ENCODE measurements around the gene C21orf58.
"Not testable (repeated sequence)": the region's sequence is repeated elsewhere in the genome, so short reads cannot be mapped to it uniquely, and the experiment has no call there.

The C21orf58 gene

DNA sequence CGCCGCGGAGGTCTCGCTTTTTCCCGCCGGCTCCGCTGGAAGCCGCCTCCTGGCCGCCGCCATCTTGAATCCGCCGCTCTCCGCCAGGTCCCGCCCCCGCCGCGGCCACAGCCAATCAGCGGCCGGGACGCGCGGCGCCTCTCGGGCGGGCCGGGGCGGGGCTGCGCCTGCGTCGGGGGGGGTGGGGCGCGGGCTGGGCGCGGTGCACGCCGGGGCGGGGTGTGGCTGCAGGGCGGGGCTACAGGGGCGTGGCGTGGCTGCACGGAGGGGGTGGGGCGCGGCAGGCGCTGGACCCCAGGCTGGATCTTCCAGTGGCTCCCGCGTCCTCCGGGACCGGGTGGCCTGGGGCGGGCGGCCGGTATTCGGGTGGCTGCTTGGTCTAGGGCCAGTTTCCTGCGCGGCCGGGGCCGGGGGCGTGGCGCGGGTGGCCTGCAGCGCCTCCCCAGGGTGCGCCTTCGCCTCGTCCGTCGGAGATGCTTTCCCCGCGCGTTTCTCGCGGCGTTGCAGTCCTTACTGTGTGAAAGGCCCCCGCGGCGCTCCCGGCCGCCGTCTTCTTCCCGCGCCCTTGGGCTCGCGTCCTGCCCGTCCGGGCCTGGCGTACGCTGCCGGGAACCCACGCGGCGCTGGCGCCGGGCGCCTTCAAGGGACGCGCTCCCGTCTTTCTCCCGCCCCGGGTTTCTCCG is 861 bp upstream of the C21orf58 start:
- DNase-seq (ENCODE audit: low spot score) = peak; percentile 87

- DNase-seq (ENCODE audit: low spot score) = no peak
Measured at GRCh38 chr21:46323227-46323709, 402 bp downstream of the C21orf58 start.

DNA sequence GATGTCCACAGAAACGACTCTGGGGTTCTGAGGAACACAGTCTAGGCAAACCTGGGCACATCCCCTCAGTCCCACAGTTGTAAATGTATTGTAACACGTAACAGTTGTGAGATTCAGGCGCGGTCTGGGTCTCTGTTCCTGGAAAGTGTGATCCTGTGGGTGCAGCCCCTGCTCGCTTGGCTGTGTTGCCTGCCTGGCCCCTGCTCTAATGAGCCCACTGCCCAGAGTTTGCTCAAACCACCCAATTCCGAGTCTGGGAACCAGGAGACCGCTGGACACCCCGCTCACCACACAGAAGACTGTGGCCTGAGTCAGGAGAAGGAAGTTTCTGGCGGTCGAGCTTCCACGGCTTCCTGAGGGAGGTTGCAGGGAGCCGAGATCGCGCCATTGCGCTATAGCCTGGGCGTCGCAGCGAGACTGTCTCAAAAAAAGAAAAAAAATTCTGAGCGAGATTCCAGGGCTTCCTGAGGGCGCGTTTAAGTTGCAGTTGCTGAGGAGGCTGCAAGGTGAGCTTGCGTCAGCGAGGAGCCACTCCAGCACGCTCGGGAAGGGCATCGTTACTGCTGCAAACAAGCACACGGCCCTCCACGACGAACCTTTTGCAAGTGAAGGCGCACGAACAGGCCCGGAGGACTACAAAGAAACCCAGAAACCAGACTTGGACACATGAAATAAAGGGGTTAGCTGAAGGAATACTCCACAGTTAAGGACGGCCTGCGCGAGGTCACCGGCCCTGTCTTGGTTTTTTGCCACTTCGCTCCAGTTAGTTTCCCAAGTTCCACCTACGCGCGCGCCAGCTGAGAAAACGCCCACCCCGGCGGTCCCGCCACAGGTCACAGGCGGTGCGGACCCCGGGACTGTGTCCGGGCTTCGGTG is 1.1 kb downstream of the C21orf58 start:
- no peak for DNase-seq (ENCODE audit: low spot score)

DNA sequence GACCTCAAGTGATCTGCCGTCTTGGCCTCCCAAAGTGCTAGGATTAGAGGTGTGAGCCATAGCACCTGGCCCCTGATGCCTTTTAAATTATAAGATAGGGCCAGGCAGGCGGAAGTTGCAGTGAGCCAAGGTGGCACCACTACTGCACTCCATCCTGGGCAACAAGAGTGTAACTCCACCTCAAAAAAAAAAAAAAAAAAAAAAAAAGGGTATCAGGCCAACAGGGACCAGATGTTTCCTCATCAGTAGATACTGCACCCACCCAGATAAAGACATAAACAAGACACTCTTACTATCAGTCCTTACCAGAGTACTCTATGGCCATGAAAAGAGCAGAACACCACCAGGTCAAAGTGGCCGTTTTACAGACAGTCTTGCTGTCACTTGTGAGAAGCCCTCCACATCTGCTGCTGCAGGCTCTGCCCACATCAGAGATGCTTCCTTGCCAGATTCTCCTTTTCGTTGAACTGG is 3.3 kb downstream of the C21orf58 start:
- no peak for DNase-seq (ENCODE audit: low spot score)

DNA sequence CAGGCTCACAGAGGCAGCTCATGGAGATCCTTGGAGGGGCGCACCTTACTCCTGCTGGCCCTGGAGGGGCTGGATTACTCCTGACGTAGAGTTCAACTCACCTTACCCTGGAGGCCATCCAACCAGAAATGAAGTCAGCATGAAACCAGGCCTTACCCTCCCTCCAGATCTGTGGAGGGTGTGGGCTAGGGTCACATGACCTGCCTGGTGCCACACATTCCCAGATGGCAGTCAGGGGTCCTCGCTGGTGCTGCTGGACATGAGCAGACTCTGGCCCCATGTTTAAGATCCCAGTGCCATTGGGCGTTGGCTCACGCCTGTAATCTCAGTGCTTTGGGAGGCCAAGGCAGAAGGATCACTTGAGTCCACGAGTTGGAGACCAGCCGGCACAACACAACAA is 4.5 kb downstream of the C21orf58 start:
- no peak for DNase-seq (ENCODE audit: low spot score)

- no peak for DNase-seq (ENCODE audit: low spot score)
Measured at GRCh38 chr21:46318464-46318845, 5.2 kb downstream of the C21orf58 start.

DNA sequence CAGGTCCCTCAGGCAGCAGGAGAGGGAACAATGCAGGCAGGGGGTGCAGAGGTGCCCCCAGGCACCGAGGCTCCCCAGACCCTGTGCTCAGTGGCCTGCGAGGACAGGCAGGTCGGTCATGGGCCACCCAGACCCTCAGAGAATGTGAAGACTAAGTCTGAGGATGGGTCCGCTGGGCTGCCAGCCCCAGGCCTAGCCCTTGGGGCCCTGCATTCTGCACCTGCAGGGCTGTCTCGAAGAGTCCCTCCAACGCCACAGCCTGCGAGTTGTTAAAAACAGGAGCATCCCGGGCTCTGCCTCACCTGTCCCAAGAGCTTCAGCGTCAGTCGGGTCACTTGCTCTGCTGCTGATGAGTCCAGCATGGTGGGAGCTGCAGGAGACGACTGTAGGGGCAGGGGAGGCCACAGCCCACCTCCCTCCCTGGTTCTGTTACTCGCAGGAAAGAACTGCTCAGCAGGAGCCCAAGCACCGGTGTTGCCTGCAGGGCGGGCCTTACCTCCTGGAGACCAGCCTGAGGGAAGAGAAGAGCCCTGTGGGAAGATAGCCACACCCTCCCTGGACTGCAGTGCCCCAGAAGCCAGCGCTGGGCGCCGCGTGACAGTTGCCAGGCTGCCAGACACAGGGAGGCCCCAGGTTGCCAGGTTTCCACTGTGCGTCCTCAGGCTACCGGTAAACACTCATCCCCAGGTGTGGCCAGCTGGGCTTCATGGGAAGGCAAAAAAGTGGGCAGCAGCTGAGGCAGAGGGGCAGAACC is 5.8 kb downstream of the C21orf58 start:
- no peak for DNase-seq (ENCODE audit: low spot score)

DNA sequence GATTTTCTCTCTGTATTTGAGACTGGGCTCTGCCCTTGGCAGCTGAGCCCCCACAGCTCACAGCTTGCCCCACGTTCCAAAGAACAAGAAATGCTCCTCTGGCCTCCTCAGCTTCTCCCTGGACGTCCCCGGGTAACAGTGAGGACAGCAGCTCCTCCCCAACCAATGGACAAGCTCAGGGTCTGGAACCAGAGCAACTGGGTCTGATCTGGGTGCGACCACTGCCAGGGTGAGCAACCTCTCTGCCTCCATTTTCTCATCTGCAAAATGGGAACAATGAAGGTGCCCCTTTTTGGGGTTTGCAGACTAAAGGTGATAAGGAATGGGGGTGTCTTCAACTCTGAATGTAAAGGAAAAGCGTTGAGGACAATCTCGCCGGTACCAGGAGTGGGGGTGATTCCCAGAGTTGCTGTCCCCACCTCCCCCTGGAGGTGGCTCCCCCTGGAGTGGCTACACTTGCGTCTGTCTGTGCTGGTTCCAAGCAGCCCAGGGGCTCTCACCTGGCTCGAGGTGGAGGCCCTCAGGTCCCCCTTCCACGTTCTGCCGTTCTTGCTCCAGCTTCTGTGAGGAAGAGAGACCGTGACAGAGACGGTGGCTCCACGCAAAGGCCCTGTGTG is 6.9 kb downstream of the C21orf58 start:
- no peak for DNase-seq (ENCODE audit: low spot score)

DNA sequence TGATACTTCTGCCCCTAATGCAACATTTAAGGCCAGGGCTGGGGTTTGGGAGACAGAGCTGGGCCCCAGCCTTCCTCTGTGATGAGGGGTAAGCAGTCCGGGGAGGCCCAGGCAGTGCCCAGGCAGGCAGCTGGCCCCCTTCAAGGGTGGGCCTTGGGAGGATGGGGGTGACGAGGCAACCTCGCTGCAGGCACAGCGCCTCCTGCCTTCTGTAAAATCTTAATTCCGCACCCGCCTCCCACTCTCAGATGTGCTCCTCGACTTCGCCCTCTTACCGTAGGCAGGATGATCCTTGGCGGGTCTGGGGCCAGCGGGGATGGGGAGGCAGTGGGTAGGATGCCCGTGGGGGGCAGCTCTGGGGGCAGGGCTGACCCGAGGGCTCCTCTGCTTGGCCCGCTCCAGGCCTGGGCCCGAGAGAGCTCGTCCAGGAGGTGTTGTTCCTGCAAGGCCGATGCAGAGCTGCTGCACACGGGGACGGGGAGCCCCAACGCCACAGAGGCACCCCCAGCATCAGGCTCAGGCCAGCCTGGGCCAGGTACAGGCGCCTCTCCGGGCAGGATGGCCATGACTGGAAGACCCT is 9.1 kb downstream of the C21orf58 start:
- no peak for DNase-seq (ENCODE audit: low spot score)

- no peak for DNase-seq (ENCODE audit: low spot score)
Measured at GRCh38 chr21:46312949-46313348, 10.7 kb downstream of the C21orf58 start.

- no peak for DNase-seq (ENCODE audit: low spot score)
Measured at GRCh38 chr21:46311568-46311967, 12.1 kb downstream of the C21orf58 start.

DNA sequence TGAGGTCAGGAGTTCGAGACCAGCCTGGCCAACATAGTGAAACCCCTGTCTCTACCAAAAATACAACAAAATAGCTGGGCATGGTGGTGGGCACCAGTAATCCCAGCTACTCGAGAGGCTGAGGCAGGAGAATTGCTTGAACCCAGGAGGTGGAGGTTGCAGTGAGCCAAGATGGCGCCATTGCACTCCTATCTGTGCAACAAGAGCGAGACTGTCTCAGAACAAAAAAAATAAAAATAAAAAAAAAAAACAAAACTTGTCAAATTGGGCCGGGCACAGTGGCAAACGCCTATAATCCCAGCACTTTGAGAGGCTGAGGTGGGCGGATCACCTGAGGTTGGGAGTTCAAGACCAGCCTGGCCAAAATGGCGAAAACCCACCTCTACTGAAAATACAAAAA is 13.4 kb downstream of the C21orf58 start:
- not testable (repeated sequence) for DNase-seq (ENCODE audit: low spot score)

- DNase-seq (ENCODE audit: low spot score) = no peak
Measured at GRCh38 chr21:46308431-46308830, 15.2 kb downstream of the C21orf58 start.

DNA sequence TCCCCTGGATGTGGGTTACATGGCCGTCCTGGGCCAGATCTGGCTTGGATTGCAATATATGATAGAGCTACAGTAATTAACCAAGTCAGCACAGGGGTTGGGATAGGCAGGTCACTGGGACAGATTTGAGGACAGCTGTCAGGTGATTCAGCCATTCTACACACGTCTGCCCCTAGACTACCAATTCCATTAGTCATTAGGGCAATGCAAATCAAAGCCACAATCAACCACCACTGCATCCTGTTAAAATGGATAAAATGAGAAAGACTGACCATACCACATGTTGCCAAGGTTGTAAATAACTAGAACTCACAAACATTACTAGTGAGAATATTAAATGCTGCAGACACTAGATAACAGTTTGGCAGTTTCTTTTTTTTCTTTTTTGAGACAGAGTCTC is 16.0 kb downstream of the C21orf58 start:
- DNase-seq (ENCODE audit: low spot score) = no peak

- DNase-seq (ENCODE audit: low spot score) = no peak
Measured at GRCh38 chr21:46304955-46305354, 18.7 kb downstream of the C21orf58 start.

DNA sequence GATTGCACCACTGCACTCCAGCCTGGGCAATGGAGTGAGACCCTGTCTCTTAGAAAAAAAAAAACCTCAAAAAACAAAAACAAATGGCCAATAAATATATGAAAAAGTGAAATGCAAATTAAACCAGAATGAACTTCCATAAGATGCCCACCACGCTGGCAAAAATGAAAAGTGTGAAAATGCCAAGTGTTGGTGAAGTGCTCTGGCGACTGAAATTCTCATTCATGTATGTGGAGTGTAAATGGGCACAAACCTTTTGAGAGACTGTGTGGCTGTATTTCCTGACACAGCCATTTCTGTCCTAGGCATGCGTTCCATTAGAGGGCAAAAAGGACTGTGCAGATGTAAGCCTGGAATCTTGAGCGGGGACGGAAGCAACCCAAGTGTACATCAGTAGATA is 19.2 kb downstream of the C21orf58 start:
- DNase-seq (ENCODE audit: low spot score) = no peak

- no peak for DNase-seq (ENCODE audit: low spot score)
Measured at GRCh38 chr21:46301759-46302158, 21.9 kb downstream of the C21orf58 start.

DNA sequence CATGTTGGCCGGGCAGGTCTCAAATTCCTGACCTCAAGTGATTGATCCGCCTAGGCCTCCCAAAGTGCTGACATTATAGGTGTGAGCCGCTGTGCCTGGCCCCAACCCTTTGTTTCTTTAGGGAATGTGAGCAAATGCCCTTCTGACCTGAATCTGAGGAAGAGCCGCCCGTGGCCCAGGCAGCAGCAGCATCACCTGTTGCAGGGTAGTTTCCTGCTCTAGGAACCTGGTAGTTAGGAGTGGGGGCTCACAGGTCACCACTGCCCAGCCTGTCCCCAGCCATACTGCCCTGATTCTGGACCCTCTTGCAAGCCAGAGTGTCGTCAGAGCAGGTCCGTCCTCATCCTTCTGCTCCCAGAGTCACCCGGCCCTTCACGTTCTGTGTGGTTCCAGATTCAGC is 24.5 kb downstream of the C21orf58 start:
- DNase-seq (ENCODE audit: low spot score) = no peak

DNA sequence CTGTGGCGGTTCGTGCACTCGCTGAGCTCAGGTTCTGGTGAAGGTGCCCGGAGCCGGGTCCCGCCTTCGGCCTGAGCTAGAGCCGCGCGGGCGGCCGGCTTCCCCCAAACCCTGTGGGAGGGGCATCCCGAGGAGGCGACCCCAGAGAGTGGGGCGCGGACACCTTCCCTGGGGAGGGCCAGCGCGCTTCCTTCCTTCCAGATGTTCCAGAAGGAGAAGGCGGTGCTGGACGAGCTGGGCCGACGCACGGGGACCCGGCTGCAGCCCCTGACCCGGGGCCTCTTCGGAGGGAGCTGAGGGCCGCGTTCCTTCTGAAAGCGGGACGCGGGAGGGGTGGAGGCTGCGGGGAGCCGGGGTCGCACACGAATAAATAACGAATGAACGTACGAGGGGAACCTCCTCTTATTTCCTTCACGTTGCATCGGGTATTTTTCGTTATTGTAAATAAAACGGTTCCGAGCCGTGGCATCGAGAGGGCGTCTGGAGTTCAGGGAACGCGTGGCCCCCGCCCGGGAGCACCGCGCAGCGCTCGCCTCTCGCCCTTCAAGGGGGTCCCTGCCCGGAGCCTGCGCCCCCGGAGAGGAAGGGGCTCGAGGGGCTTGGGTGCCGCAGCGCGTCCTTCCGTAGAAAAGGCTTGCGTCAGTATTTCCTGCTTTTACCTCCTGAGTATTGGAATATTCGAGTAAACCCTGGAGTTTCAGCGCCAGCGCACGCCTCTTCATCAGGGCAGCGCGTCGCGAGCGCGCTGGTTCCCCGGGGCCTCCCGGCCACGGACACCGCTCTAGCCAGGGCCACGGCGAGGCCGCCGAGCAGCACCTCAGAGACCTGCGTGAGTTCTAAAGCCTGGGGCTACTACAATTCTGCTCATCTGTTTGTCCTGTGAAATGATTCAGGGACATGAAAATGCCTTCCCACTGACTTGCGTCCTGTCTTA is 26.1 kb downstream of the C21orf58 start:
- no peak for DNase-seq (ENCODE audit: low spot score)

- DNase-seq (ENCODE audit: low spot score) = no peak
Measured at GRCh38 chr21:46295996-46296752, 27.5 kb downstream of the C21orf58 start.

Measured in LoVo (cell line).